Keratinocyte (primary cell): ENCODE data around the gene HDAC1.

ENCODE experiments used
- EZH2 ChIP-seq: IDR thresholded peaks from one replicate; pipeline ENCODE4 v1.6.1; 2012; ENCODE audit warnings: inconsistent platforms, mild to moderate bottlenecking, low read length, moderate library complexity
- TF ChIP-seq, protein P1 (sequence below), 3 experiments: IDR thresholded peaks in 1 of 3; conservative IDR thresholded peaks in 1 of 3; optimal IDR thresholded peaks in 1 of 3; 2 replicates in 2 of 3; 3 replicates in 1 of 3; pipeline versions ENCODE3 to v1.5.1; 2011; ENCODE audit warnings: low read length in 3 of 3, mild to moderate bottlenecking in 3 of 3, moderate library complexity in 2 of 3, control low read depth in 1 of 3, inconsistent platforms in 1 of 3; ENCODE audit not compliant: insufficient read depth in 2 of 3; ENCODE audit errors: extremely low read depth in 1 of 3

DNA sequence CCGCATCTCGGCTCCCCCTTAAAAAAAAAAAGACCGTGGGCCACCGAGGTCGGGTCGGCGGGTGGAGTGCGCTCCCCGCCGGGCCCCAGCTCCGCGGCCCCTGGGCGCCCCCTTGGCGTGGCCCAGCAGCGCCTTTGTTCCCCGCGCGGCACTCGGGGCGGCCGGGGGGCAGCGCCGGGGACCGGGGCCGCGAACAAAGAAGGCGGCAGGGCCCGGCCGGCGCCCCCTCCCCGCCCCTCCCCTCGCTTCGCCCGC lies 43.6 kb downstream of the HDAC1 start:
- TF ChIP-seq, protein P1, sequence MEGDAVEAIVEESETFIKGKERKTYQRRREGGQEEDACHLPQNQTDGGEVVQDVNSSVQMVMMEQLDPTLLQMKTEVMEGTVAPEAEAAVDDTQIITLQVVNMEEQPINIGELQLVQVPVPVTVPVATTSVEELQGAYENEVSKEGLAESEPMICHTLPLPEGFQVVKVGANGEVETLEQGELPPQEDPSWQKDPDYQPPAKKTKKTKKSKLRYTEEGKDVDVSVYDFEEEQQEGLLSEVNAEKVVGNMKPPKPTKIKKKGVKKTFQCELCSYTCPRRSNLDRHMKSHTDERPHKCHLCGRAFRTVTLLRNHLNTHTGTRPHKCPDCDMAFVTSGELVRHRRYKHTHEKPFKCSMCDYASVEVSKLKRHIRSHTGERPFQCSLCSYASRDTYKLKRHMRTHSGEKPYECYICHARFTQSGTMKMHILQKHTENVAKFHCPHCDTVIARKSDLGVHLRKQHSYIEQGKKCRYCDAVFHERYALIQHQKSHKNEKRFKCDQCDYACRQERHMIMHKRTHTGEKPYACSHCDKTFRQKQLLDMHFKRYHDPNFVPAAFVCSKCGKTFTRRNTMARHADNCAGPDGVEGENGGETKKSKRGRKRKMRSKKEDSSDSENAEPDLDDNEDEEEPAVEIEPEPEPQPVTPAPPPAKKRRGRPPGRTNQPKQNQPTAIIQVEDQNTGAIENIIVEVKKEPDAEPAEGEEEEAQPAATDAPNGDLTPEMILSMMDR (optimal IDR thresholded peaks at IDR 0.05 in 1 of 3, IDR thresholded peaks at IDR 0.05 in 1 of 3, conservative IDR thresholded peaks at IDR 0.05 in 1 of 3; ENCODE audit: extremely low read depth in 1 of 3, insufficient read depth in 2 of 3, low read length in 3 of 3) = no peak
- TF ChIP-seq EZH2 = no peak
